Liver (tissue), 9 donors: ENCODE results near the gene WASL. TPM values are rescaled to one million over a fixed set of nuclear protein-coding genes. Genes with fewer than 3 reads are reported as not detected.

ENCODE experiments used
- DNase-seq: peaks from one replicate; pipeline ENCODE4 v3.0.0-alpha.2; 2017; ENCODE audit warnings: low spot score
- H3K27ac ChIP-seq, 2 donors: one replicate each; pipeline ENCODE4 v1.7.0; 2013; ENCODE audit warnings: inconsistent platforms in 2 of 2, low read length in 2 of 2, control low read depth in 1 of 2, low read depth in 1 of 2, mild to moderate bottlenecking in 1 of 2
- H3K27me3 ChIP-seq, 4 donors: one replicate each; pipeline versions ENCODE4 v1.6.1 to v1.7.0; 2013; ENCODE audit warnings: low read length in 3 of 4, inconsistent platforms in 1 of 4, mild to moderate bottlenecking in 1 of 4, moderate library complexity in 1 of 4; ENCODE audit not compliant: control insufficient read depth in 4 of 4, insufficient read depth in 4 of 4
- H3K36me3 ChIP-seq, 4 donors: one replicate each; pipeline versions ENCODE4 v1.6.1 to v1.7.0; 2013; ENCODE audit warnings: low read length in 3 of 4, mild to moderate bottlenecking in 3 of 4, low read depth in 1 of 4, moderate library complexity in 1 of 4; ENCODE audit not compliant: control insufficient read depth in 4 of 4, insufficient read depth in 3 of 4
- H3K4me1 ChIP-seq, 4 donors: one replicate each; pipeline versions ENCODE4 v1.6.1 to v1.7.0; 2013; ENCODE audit warnings: low read length in 3 of 4, mild to moderate bottlenecking in 3 of 4, moderate library complexity in 1 of 4; ENCODE audit not compliant: control insufficient read depth in 4 of 4, insufficient read depth in 4 of 4
- H3K4me3 ChIP-seq, 3 donors: one replicate each; pipeline versions ENCODE4 v1.6.1 to v1.7.0; 2013; ENCODE audit warnings: low read length in 3 of 3, control low read depth in 1 of 3, low read depth in 1 of 3, mild to moderate bottlenecking in 1 of 3
- H3K9ac ChIP-seq, 2 donors: one replicate each; pipeline ENCODE4 v1.7.0; 2013; ENCODE audit warnings: low read length in 2 of 2, mild to moderate bottlenecking in 2 of 2, moderate library complexity in 2 of 2, control low read depth in 1 of 2, low read depth in 1 of 2
- H3K9me3 ChIP-seq, 4 donors: one replicate each; pipeline versions ENCODE4 v1.6.1 to v1.7.0; 2013; ENCODE audit warnings: low read length in 3 of 4; ENCODE audit not compliant: control insufficient read depth in 4 of 4
- CTCF ChIP-seq: fragments of 150-350 bp; IDR thresholded peaks from 2 replicates; pipeline ENCODE4 v1.5.1; 2017; ENCODE audit warnings: improper control_type of control experiment, low read depth, low read length; ENCODE audit not compliant: missing input control
- EGR1 ChIP-seq, 2 donors: IDR thresholded peaks; 2 replicates each; pipeline ENCODE4 v1.6.1; 2016 to 2018; ENCODE audit warnings: antibody characterized with exemption in 2 of 2, low read depth in 2 of 2
- FOXA1 ChIP-seq: IDR thresholded peaks from 2 replicates; pipeline ENCODE4 v1.6.1; 2016; ENCODE audit warnings: antibody characterized with exemption
- FOXA2 ChIP-seq: IDR thresholded peaks from 2 replicates; pipeline ENCODE4 v1.6.1; 2016; ENCODE audit warnings: antibody characterized with exemption
- GABPA ChIP-seq, 2 donors: IDR thresholded peaks in 1 of 2; conservative IDR thresholded peaks in 1 of 2; 2 replicates each; pipeline ENCODE4 v1.6.1; 2016; ENCODE audit warnings: antibody characterized with exemption in 2 of 2, mild to moderate bottlenecking in 1 of 2, moderate library complexity in 1 of 2
- HNF4A ChIP-seq, 2 donors: conservative IDR thresholded peaks; 2 replicates each; pipeline ENCODE4 v1.6.1; 2016; ENCODE audit warnings: antibody characterized with exemption in 2 of 2, mild to moderate bottlenecking in 2 of 2
- HNF4G ChIP-seq: IDR thresholded peaks from 2 replicates; pipeline ENCODE4 v1.6.1; 2016; ENCODE audit warnings: antibody characterized with exemption
- JUND ChIP-seq, 2 donors: IDR thresholded peaks; 2 replicates each; pipeline ENCODE4 v1.6.1; 2016; ENCODE audit warnings: antibody characterized with exemption in 2 of 2
- MAX ChIP-seq: IDR thresholded peaks from 2 replicates; pipeline ENCODE4 v1.6.1; 2016; ENCODE audit warnings: antibody characterized with exemption
- NR2F2 ChIP-seq: IDR thresholded peaks from 2 replicates; pipeline ENCODE4 v1.6.1; 2016; ENCODE audit warnings: antibody characterized with exemption
- RAD21 ChIP-seq, 2 donors: IDR thresholded peaks; 2 replicates each; pipeline ENCODE4 v1.6.1; 2016; ENCODE audit warnings: antibody characterized with exemption in 2 of 2, mild to moderate bottlenecking in 2 of 2
- REST ChIP-seq: IDR thresholded peaks from 2 replicates; pipeline ENCODE4 v1.6.1; 2016; ENCODE audit warnings: antibody characterized with exemption, mild to moderate bottlenecking
- RXRA ChIP-seq, 2 donors: IDR thresholded peaks; 2 replicates each; pipeline ENCODE4 v1.6.1; 2017 to 2018; ENCODE audit warnings: antibody characterized with exemption in 2 of 2, mild to moderate bottlenecking in 1 of 2
- SP1 ChIP-seq: IDR thresholded peaks from 2 replicates; pipeline ENCODE4 v1.6.1; 2018; ENCODE audit warnings: antibody characterized with exemption, mild to moderate bottlenecking
- TAF1 ChIP-seq: conservative IDR thresholded peaks from 2 replicates; pipeline ENCODE4 v1.6.1; 2016; ENCODE audit warnings: antibody characterized with exemption, mild to moderate bottlenecking
- YY1 ChIP-seq: IDR thresholded peaks from 2 replicates; pipeline ENCODE4 v1.6.1; 2016; ENCODE audit warnings: antibody characterized with exemption, mild to moderate bottlenecking
- WGBS: extraction: QIAGEN DNeasy Blood & Tissue Kit; methylation state at CpG from one replicate; pipeline ENCODE4 v1.1.7; 2013; 5-methylcytosine and 5-hydroxymethylcytosine counted together
- polyA plus RNA-seq, 2 donors: library from polyadenylated mRNA; stranded (reverse) in 1 of 2; unstranded in 1 of 2; fragments of 200-250 nt in 1 of 2; fragments of >200 nt in 1 of 2; fragmentation: Nextera tagmentation in 1 of 2; extraction: Ambion mirVana in 1 of 2; gene quantifications; one replicate each; pipeline versions ENCODE4 v1.2.1 to v1.2.3, GENCODE V29; 2013 to 2015
- total RNA-seq, 2 donors: library from RNA; depleted of rRNA; stranded (reverse); fragments of >200 nt; gene quantifications; one replicate each; pipeline ENCODE4 v1.2.3, GENCODE V29; 2014
- TF ChIP-seq, protein P1 (sequence below): IDR thresholded peaks from 2 replicates; pipeline ENCODE4 v1.6.1; 2016; ENCODE audit warnings: antibody characterized with exemption
- TF ChIP-seq, protein P2 (sequence below): IDR thresholded peaks from 2 replicates; pipeline ENCODE4 v1.6.1; 2016; ENCODE audit warnings: antibody characterized with exemption
- donor health status: healthy.
- donor health status: healthy.
- donor health status: healthy.
- donor health status: healthy.
- donor health status: healthy.

Gene WASL
- total and polyA plus RNA-seq, 4 donors: 12.9 to 20.7 (median 18.1) TPM

GRCh38 chr7:123673752-123674398 lies 74.9 kb downstream of the WASL start:
- WGBS: 86% methylated on average over 3 of the region's 3 CpGs
- H3K36me3 ChIP-seq: no peaks in the 10 kb centered on the region
- no peak overlapping the region for H3K4me3 ChIP-seq
- H3K27me3 ChIP-seq: no peaks in the 10 kb centered on the region
- no peak for DNase-seq
- peaks cover 5 to 37% (median 26%) of the 10 kb centered on the region in 4 donors for H3K4me1 ChIP-seq
- no peak overlapping the region for H3K9ac ChIP-seq
- H3K9me3 ChIP-seq: no peaks in the 10 kb centered on the region
- TF ChIP-seq TAF1 (no peak), NR2F2 (no peak), JUND (IDR thresholded peaks at IDR 0.05) (no peak), YY1 (no peak), HNF4A (conservative IDR thresholded peaks at IDR 0.05) (no peak), REST (no peak), GABPA (IDR thresholded peaks at IDR 0.05 in 1 of 2, conservative IDR thresholded peaks at IDR 0.05 in 1 of 2) (no peak), MAX (no peak), CTCF (no peak), FOXA2 (no peak), HNF4G (no peak), FOXA1 (no peak), SP1 (no peak), RAD21 (IDR thresholded peaks at IDR 0.05) (no peak), RXRA (IDR thresholded peaks at IDR 0.05) (no peak), EGR1 (IDR thresholded peaks at IDR 0.05; ENCODE audit: low read depth in 2 of 2) (no peak)
- TF ChIP-seq, protein P1, sequence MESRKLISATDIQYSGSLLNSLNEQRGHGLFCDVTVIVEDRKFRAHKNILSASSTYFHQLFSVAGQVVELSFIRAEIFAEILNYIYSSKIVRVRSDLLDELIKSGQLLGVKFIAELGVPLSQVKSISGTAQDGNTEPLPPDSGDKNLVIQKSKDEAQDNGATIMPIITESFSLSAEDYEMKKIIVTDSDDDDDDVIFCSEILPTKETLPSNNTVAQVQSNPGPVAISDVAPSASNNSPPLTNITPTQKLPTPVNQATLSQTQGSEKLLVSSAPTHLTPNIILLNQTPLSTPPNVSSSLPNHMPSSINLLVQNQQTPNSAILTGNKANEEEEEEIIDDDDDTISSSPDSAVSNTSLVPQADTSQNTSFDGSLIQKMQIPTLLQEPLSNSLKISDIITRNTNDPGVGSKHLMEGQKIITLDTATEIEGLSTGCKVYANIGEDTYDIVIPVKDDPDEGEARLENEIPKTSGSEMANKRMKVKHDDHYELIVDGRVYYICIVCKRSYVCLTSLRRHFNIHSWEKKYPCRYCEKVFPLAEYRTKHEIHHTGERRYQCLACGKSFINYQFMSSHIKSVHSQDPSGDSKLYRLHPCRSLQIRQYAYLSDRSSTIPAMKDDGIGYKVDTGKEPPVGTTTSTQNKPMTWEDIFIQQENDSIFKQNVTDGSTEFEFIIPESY: no peak
- TF ChIP-seq, protein P2, sequence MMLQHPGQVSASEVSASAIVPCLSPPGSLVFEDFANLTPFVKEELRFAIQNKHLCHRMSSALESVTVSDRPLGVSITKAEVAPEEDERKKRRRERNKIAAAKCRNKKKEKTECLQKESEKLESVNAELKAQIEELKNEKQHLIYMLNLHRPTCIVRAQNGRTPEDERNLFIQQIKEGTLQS: no peak
- H3K27ac ChIP-seq: no peak overlapping the region
